ENCODE results near the gene CCDC90B. TPM values are rescaled to one million over a fixed set of nuclear protein-coding genes. Genes with fewer than 3 reads are reported as not detected.
A peak's percentile ranks its signal among the peaks of the same experiment; 100 is the strongest.

Gene CCDC90B
- total RNA-seq, 1 donor = 60.8 TPM

DNA sequence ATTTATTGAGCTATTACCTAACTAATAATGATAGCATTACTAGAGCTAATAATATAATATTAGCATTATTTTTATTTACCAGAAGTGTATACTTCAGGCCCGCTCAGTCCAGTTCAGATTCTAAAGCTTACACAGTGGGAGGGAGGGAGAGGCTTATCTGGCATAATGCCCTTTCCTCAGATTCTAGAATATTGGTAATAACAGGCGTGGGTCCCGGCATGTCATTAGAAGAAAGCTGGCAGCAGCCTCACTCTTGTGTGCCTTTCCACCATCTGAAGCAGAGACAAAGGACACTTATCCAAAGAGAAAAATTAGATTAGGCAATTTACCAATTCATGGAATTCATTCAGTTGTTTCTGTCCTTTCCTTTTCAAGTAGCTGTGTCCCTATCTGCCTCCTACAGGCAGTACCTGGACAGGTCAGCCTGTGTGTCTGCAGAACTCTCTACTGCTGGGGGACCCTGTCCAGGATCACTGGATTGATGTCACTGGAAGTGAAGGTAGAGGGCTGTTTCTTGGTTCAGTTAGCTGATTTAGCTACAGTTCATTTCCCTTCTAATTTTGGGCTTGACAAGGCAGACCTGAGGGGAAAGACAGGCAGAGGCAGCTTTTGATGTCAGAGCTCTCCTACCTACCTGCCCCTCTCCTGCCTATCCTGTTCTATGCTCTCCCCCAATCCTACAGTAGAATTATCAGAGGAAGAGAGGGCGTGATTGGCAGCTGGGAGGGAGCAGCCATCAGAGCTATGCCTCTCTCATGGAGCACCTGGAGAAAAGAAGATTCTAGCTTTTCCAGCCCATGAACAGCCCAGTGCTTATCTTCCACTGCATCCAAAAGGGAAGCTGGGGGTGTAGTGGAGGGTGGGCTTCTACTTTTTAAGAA is 20.3 kb upstream of the CCDC90B start:
- H3K36me3 ChIP-seq (ENCODE audit: insufficient read depth, low read length) = no peaks in the 10 kb centered on the region
- TF ChIP-seq, protein P1, sequence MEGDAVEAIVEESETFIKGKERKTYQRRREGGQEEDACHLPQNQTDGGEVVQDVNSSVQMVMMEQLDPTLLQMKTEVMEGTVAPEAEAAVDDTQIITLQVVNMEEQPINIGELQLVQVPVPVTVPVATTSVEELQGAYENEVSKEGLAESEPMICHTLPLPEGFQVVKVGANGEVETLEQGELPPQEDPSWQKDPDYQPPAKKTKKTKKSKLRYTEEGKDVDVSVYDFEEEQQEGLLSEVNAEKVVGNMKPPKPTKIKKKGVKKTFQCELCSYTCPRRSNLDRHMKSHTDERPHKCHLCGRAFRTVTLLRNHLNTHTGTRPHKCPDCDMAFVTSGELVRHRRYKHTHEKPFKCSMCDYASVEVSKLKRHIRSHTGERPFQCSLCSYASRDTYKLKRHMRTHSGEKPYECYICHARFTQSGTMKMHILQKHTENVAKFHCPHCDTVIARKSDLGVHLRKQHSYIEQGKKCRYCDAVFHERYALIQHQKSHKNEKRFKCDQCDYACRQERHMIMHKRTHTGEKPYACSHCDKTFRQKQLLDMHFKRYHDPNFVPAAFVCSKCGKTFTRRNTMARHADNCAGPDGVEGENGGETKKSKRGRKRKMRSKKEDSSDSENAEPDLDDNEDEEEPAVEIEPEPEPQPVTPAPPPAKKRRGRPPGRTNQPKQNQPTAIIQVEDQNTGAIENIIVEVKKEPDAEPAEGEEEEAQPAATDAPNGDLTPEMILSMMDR (IDR thresholded peaks at IDR 0.05; ENCODE audit: extremely low read depth, low read depth, low read length) = no peak
- no peaks in the 10 kb centered on the region for H4K20me1 ChIP-seq (ENCODE audit: insufficient read depth, low read length)
- peaks cover 3% of the 10 kb centered on the region for H3K27me3 ChIP-seq (ENCODE audit: insufficient read depth, low read length)
- H3K27ac ChIP-seq (ENCODE audit: low read depth, low read length) = no peak overlapping the region
- H2AFZ ChIP-seq (ENCODE audit: low read length) = no peak overlapping the region
- H3K79me2 ChIP-seq (ENCODE audit: insufficient read depth, low read length) = no peaks in the 10 kb centered on the region
- no peaks in the 10 kb centered on the region for H3K9me3 ChIP-seq (ENCODE audit: low read depth, low read length)
- no peak overlapping the region for H3K4me2 ChIP-seq (ENCODE audit: insufficient read depth, low read length)
- peak; percentile 30 for DNase-seq (ENCODE audit: insufficient read length, low spot score, missing footprints)
- no peaks in the 10 kb centered on the region for H3K4me1 ChIP-seq (ENCODE audit: insufficient read depth, low read length)
- H3K4me3 ChIP-seq (ENCODE audit: insufficient read depth, low read length) = no peak overlapping the region

DNA sequence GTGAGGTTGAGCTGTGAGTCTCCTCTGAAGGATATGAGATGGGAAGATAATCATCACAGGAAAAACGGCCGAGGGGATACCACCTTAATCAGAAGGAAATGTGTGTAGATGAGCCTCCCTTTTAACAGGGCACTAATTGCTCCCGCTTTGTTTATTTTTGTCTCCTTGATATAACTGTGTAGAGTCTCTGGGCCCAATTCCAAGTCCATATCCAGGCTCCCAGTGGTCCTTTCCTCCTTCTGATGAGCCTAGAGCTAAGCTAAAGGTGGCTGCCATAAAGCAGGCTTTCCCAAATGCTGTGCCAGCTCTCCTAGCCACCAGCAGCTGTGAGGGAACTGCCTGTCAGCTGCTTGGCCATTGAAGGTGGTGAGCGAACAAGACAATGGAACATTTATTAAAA is 17.1 kb upstream of the CCDC90B start:
- H3K79me2 ChIP-seq (ENCODE audit: insufficient read depth, low read length) = no peaks in the 10 kb centered on the region
- H3K4me2 ChIP-seq (ENCODE audit: insufficient read depth, low read length) = no peak overlapping the region
- peaks cover 3% of the 10 kb centered on the region for H3K27me3 ChIP-seq (ENCODE audit: insufficient read depth, low read length)
- no peak overlapping the region for H3K27ac ChIP-seq (ENCODE audit: low read depth, low read length)
- no peak for DNase-seq (ENCODE audit: insufficient read length, low spot score, missing footprints)
- no peaks in the 10 kb centered on the region for H3K9me3 ChIP-seq (ENCODE audit: low read depth, low read length)
- no peak overlapping the region for H2AFZ ChIP-seq (ENCODE audit: low read length)
- no peaks in the 10 kb centered on the region for H3K4me1 ChIP-seq (ENCODE audit: insufficient read depth, low read length)
- no peak overlapping the region for H3K4me3 ChIP-seq (ENCODE audit: insufficient read depth, low read length)
- TF ChIP-seq, protein P1 (IDR thresholded peaks at IDR 0.05; ENCODE audit: extremely low read depth, low read depth, low read length) = no peak
- H3K36me3 ChIP-seq (ENCODE audit: insufficient read depth, low read length) = no peaks in the 10 kb centered on the region
- H4K20me1 ChIP-seq (ENCODE audit: insufficient read depth, low read length) = no peaks in the 10 kb centered on the region

- H4K20me1 ChIP-seq (ENCODE audit: insufficient read depth, low read length) = no peaks in the 10 kb centered on the region
- H3K9me3 ChIP-seq (ENCODE audit: low read depth, low read length) = no peaks in the 10 kb centered on the region
- H3K36me3 ChIP-seq (ENCODE audit: insufficient read depth, low read length) = no peaks in the 10 kb centered on the region
- peaks cover 3% of the 10 kb centered on the region for H3K27me3 ChIP-seq (ENCODE audit: insufficient read depth, low read length)
- no peaks in the 10 kb centered on the region for H3K79me2 ChIP-seq (ENCODE audit: insufficient read depth, low read length)
- no peak overlapping the region for H2AFZ ChIP-seq (ENCODE audit: low read length)
- DNase-seq (ENCODE audit: insufficient read length, low spot score, missing footprints) = no peak
- H3K4me2 ChIP-seq (ENCODE audit: insufficient read depth, low read length) = no peak overlapping the region
- TF ChIP-seq, protein P1 (IDR thresholded peaks at IDR 0.05; ENCODE audit: extremely low read depth, low read depth, low read length) = no peak
- no peak overlapping the region for H3K4me3 ChIP-seq (ENCODE audit: insufficient read depth, low read length)
- no peaks in the 10 kb centered on the region for H3K4me1 ChIP-seq (ENCODE audit: insufficient read depth, low read length)
- H3K27ac ChIP-seq (ENCODE audit: low read depth, low read length) = no peak overlapping the region
Observed at GRCh38 chr11:83302151-83302550, 16.0 kb upstream of the CCDC90B start.

DNA sequence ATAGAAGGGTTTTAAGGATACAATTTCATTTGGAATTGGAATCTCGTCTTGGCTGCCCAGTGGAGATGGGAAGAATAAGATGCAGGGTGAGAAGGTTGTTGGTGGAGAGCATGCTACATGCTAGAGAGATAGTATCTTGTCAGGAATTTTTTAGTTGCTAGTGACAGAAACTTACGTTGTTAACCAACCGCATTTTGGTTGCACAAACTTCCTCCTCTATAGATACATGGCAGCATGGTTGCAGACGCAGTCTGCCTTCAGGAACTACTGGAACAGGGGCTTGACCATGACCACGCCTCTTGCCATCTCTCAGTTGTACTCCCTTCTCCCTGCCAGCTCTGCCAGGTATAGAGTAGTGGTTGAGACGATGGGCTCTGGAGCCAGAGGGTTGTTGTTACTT is 13.5 kb upstream of the CCDC90B start:
- Histone ChIP-seq H3K4me3 (ENCODE audit: insufficient read depth, low read length) (no peak overlapping the region), H3K27me3 (ENCODE audit: insufficient read depth, low read length) (peaks cover 3% of the 10 kb centered on the region), H3K9me3 (ENCODE audit: low read depth, low read length) (no peaks in the 10 kb centered on the region), H2AFZ (ENCODE audit: low read length) (no peak overlapping the region), H3K4me2 (ENCODE audit: insufficient read depth, low read length) (no peak overlapping the region), H3K27ac (ENCODE audit: low read depth, low read length) (no peak overlapping the region), H3K36me3 (ENCODE audit: insufficient read depth, low read length) (no peaks in the 10 kb centered on the region), H4K20me1 (ENCODE audit: insufficient read depth, low read length) (no peaks in the 10 kb centered on the region), H3K4me1 (ENCODE audit: insufficient read depth, low read length) (no peaks in the 10 kb centered on the region), H3K79me2 (ENCODE audit: insufficient read depth, low read length) (no peaks in the 10 kb centered on the region)
- TF ChIP-seq, protein P1 (IDR thresholded peaks at IDR 0.05; ENCODE audit: extremely low read depth, low read depth, low read length) = no peak
- no peak for DNase-seq (ENCODE audit: insufficient read length, low spot score, missing footprints)

Data from osteoblast (primary cell).